Activated T-cell treated with anti-CD3 and anti-CD28 coated beads, Interleukin-2, amount 50 U/mL, for 24 hours (primary cell): ENCODE data around the gene CFAP251.

Experiments used
- DNase-seq: peaks from one replicate; pipeline ENCODE4 v3.0.0-alpha.2; 2020
- H3K27ac Mint-ChIP-seq: 2 replicates; pipeline ENCODE4 v1.8.0; 2020; ENCODE audit warnings: mild to moderate bottlenecking, mixed read lengths
- H3K27me3 Mint-ChIP-seq: 2 replicates; pipeline ENCODE4 v1.8.0; 2020; ENCODE audit warnings: mixed read lengths
- H3K36me3 Mint-ChIP-seq: 2 replicates; pipeline ENCODE4 v1.8.0; 2020; ENCODE audit warnings: low read depth, mixed read lengths
- H3K4me1 Mint-ChIP-seq: 2 replicates; pipeline ENCODE4 v1.8.0; 2020; ENCODE audit warnings: low read depth, mixed read lengths
- H3K4me3 Mint-ChIP-seq: 2 replicates; pipeline ENCODE4 v1.8.0; 2020; ENCODE audit warnings: mild to moderate bottlenecking, moderate library complexity, mixed read lengths
- H3K9me3 Mint-ChIP-seq: 2 replicates; pipeline ENCODE4 v1.8.0; 2020; ENCODE audit warnings: mixed read lengths

Gene CFAP251

GRCh38 chr12:122009741-122010140 lies 91.3 kb downstream of the CFAP251 start:
- Mint-ChIP-seq H3K27me3 (peaks cover 7% of the 10 kb centered on the region), H3K27ac (no peak overlapping the region), H3K9me3 (no peaks in the 10 kb centered on the region), H3K4me1 (peaks cover 19% of the 10 kb centered on the region), H3K4me3 (no peak overlapping the region), H3K36me3 (no peaks in the 10 kb centered on the region)
- DNase-seq, result no peak

GRCh38 chr12:122012184-122012583 lies 93.8 kb downstream of the CFAP251 start:
- no peak for DNase-seq
- H3K4me3 Mint-ChIP-seq, result no peak overlapping the region
- no peaks in the 10 kb centered on the region for H3K9me3 Mint-ChIP-seq
- H3K4me1 Mint-ChIP-seq, result peaks cover 3% of the 10 kb centered on the region
- no peaks in the 10 kb centered on the region for H3K27me3 Mint-ChIP-seq
- no peaks in the 10 kb centered on the region for H3K36me3 Mint-ChIP-seq
- H3K27ac Mint-ChIP-seq, result no peak overlapping the region

DNA sequence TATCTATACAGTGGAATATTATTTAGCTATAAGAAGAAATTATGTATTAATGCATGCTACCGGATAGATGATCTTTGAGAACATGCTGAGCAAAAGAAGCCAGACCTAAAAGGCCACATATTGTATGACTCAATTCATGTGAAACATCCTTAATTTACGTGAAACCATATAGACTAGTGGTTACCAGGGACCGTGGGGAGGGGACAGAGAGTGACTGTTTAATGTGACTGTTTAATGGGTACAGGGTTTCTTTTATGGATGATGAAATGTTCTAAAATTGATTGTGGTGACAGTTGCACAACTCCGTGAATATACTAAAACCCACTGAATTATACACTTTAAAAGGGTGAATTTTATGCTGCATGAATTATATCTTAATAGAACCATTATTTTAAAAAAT lies 94.7 kb downstream of the CFAP251 start:
- no peaks in the 10 kb centered on the region for H3K27me3 Mint-ChIP-seq
- no peak overlapping the region for H3K4me3 Mint-ChIP-seq
- no peaks in the 10 kb centered on the region for H3K36me3 Mint-ChIP-seq
- DNase-seq, result no peak
- H3K4me1 Mint-ChIP-seq, result peaks cover 3% of the 10 kb centered on the region
- no peak overlapping the region for H3K27ac Mint-ChIP-seq
- H3K9me3 Mint-ChIP-seq, result no peaks in the 10 kb centered on the region

DNA sequence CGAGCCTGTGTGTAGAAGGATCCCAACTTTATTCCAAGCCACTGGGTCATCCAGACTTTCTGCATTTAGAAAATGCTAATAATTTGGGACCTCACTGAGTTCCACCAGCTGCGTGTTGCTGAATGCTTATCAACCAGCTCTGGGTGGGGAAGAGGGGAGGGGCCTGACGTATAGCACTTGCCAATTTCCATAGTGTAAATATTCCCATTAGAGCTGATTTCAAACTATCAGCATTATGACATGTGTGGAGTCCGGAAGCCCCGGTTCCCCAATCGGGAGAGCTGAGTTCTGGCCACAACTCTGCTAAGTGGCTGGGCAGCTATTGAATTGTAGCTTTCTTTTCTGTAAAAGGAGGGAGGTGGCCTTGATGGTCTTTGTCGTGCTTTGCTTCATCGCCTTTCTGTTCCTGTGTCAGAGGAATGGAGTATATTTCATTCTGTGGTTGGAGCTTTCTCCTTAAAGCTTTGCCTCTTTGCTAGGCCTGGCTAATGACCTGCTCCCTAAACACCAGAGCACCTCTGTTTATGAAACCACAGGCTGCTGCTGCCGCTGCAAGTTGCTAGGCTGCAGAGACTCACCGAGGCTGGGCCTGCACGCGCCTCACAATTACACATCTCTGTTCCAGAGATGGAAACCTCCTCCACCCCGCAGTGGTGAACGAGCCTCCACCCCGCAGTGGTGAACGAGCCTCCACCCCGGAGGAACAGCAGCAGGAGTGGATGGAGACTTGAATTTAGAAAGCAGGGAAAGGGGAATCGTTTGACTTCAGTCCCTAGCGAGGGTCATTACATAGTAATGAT lies 95.6 kb downstream of the CFAP251 start:
- Mint-ChIP-seq H3K9me3 (no peaks in the 10 kb centered on the region), H3K27ac (no peak overlapping the region)

DNA sequence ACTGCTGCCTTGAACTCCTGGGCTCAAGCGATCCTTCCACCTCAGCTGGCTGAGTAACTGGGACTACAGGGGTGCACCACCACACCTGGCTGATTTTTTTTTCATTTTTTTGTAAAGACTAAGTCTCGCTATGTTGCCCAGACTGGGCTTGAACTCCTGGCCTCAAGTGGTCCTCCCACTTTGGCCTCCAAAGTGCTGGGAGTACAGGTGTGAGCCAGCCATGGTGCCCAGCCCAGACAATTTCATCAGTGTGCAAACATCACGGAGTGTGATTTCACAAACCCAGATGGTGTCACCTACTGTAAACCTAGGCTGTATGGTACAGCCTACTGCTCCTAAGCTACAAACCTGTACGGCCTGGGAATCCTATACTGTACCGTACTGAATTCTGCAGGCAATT lies 96.4 kb downstream of the CFAP251 start:
- H3K27me3 Mint-ChIP-seq, result peaks cover 3% of the 10 kb centered on the region
- H3K9me3 Mint-ChIP-seq, result no peaks in the 10 kb centered on the region
- no peaks in the 10 kb centered on the region for H3K36me3 Mint-ChIP-seq
- H3K27ac Mint-ChIP-seq, result no peak overlapping the region
- peaks cover 3% of the 10 kb centered on the region for H3K4me1 Mint-ChIP-seq
- H3K4me3 Mint-ChIP-seq, result no peak overlapping the region
- no peak for DNase-seq

More for the DNA sequence above, 95.6 kb downstream of the CFAP251 start:
- no peak for DNase-seq
- Mint-ChIP-seq H3K36me3 (no peaks in the 10 kb centered on the region), H3K4me1 (peaks cover 3% of the 10 kb centered on the region), H3K27me3 (no peaks in the 10 kb centered on the region), H3K4me3 (no peak overlapping the region)

DNA sequence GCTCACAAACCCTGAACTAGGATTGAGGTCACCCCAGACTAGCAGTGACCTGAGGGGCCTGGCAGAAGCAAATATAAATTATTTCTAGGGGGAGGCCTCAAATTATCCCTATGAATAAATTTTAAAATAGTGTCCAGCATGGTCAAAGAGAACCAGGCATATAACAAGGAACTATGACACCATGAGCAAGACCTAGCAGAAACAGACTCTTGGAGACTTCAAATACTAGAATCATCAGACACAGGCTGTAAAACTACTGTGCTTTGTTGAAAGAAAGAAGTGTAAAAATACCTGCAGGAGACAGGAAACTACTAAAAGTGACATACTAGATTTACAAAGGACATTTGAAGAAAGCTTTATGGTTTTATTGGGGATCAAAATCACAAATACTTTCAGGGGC lies 100.1 kb downstream of the CFAP251 start:
- H3K36me3 Mint-ChIP-seq, result peaks cover 5% of the 10 kb centered on the region
- no peak overlapping the region for H3K27ac Mint-ChIP-seq
- no peaks in the 10 kb centered on the region for H3K9me3 Mint-ChIP-seq
- DNase-seq, result no peak
- no peak overlapping the region for H3K4me3 Mint-ChIP-seq
- H3K4me1 Mint-ChIP-seq, result peaks cover 13% of the 10 kb centered on the region
- peaks cover 20% of the 10 kb centered on the region for H3K27me3 Mint-ChIP-seq

DNA sequence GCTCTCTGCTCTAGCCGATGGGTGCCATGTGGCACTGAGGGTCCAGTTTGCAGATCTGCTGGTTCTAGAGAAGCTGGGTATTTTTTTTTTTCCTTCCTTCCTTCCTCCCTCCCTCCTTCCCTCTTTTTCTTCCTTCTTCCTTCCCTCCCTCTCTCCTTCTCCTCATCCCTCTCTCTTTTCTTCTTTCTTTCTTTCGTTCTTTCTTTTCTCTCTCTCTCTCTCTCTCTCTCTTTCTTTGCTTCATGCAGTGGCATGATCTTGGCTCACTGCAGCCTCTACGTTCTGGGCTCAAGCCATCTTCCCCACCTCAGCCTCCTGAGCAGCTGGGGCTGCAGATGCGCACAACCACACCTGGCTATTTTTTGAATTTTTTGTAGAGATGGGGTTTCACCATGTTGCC lies 100.5 kb downstream of the CFAP251 start:
- Mint-ChIP-seq H3K36me3 (peaks cover 5% of the 10 kb centered on the region), H3K27ac (no peak overlapping the region), H3K9me3 (no peaks in the 10 kb centered on the region), H3K4me1 (peaks cover 14% of the 10 kb centered on the region), H3K4me3 (no peak overlapping the region), H3K27me3 (peaks cover 21% of the 10 kb centered on the region)
- no peak for DNase-seq

DNA sequence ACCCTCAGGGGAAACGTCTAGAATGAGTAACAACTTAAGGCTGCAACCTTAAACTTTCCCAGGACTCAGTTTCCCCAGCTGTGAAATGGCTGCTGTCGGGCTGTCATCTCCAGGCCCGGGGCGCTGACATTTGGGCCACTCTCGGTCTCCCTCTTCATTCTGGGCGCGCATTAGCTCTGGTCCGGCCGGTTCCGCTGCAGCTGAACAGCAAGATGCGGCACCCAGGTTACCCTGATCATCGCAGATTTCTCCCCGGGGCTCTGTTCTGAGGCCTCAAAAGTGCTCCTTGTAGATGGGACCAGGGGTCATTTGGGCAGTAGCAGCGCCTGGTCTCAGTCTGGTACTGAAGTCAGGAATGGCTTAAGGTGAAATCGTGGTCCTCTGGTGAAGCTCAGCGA lies 102.4 kb downstream of the CFAP251 start:
- no peak for DNase-seq
- Mint-ChIP-seq H3K27ac (no peak overlapping the region), H3K4me3 (peak overlapping the region; percentile 81), H3K36me3 (peaks cover 5% of the 10 kb centered on the region), H3K27me3 (peaks cover 21% of the 10 kb centered on the region), H3K4me1 (peaks cover 14% of the 10 kb centered on the region), H3K9me3 (no peaks in the 10 kb centered on the region)

- Mint-ChIP-seq H3K4me3 (peak overlapping the region; percentile 81), H3K27ac (peak overlapping the region; percentile 78), H3K4me1 (peaks cover 14% of the 10 kb centered on the region), H3K36me3 (peaks cover 5% of the 10 kb centered on the region), H3K27me3 (peaks cover 21% of the 10 kb centered on the region), H3K9me3 (no peaks in the 10 kb centered on the region)
- peak; percentile 59 for DNase-seq
Measured at GRCh38 chr12:122021193-122021821, 102.9 kb downstream of the CFAP251 start.

- H3K9me3 Mint-ChIP-seq, result no peaks in the 10 kb centered on the region
- H3K27ac Mint-ChIP-seq, result peak within 1 kb of the TSS; percentile 78
- peaks cover 5% of the 10 kb centered on the region for H3K36me3 Mint-ChIP-seq
- peaks cover 14% of the 10 kb centered on the region for H3K4me1 Mint-ChIP-seq
- H3K4me3 Mint-ChIP-seq, result peak within 1 kb of the TSS; percentile 81
- peak; percentile 75 for DNase-seq
- peaks cover 21% of the 10 kb centered on the region for H3K27me3 Mint-ChIP-seq
Measured at GRCh38 chr12:122021822-122022392, 103.5 kb downstream of the CFAP251 start, which contains the start of gene BCL7A. TSS of gene BCL7A (plus strand) at chr12:122021884. CDS start at chr12:122022092, 208 bp downstream.

DNA sequence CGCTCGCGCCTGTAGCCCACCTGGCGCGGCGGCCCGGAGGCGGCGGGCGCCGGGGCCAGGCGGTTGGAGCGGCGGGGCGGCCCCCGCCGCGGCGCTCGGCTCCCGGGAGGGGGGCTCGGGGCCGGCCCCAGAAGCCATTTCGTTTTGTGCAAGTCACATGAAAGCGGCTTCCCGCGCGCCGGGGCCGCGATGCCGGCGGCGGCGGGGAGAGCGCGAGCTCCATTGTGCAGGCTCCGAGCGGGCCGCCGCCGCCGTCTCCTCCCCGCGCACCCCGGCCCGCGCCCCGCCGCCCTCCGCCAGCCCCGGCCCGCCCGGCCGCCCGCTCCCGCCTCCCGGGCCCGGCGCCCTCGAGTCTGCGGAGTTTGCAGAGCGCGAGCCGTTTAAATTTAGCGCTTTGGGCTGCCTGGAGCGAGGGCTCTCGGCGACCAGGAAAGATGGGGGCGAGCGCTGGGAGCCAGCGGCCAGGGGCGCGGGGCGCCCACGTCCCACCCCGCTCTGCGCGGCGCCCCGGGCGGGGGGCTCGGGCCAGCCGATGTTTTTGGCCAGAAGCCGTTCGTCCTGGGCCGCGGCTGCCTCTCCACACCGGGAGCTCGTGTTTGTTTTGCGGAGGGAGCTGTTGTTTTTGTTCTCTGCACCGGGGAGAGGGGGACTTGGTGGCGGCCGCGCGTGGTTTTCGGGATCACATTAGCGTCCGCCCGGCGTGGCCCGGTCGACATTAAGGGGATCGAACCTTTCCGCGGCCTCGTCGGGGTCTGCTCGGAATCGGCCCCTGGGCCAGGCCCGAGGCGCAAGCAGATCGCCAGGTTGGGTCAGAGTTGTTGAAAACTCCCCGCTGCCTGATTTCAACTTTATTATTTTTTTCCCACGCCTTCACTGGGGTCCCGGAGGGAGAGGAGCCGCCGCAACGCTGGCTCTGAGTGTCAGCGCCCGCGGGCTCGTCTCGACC lies 104.3 kb downstream of the CFAP251 start:
- no peaks in the 10 kb centered on the region for H3K9me3 Mint-ChIP-seq
- peak; percentile 63 for DNase-seq

GRCh38 chr12:122023339-122024131 lies 105.1 kb downstream of the CFAP251 start:
- Mint-ChIP-seq H3K9me3 (no peaks in the 10 kb centered on the region), H3K36me3 (peaks cover 5% of the 10 kb centered on the region), H3K27me3 (peaks cover 28% of the 10 kb centered on the region), H3K4me3 (peak overlapping the region; percentile 81), H3K4me1 (peaks cover 17% of the 10 kb centered on the region), H3K27ac (peak overlapping the region; percentile 59)
- DNase-seq, result peak; percentile 50

More for the DNA sequence above, 104.3 kb downstream of the CFAP251 start:
- Mint-ChIP-seq H3K4me3 (peak overlapping the region; percentile 81), H3K27me3 (peaks cover 25% of the 10 kb centered on the region), H3K27ac (peak overlapping the region; percentile 59), H3K36me3 (peaks cover 5% of the 10 kb centered on the region), H3K4me1 (peaks cover 14% of the 10 kb centered on the region)

DNA sequence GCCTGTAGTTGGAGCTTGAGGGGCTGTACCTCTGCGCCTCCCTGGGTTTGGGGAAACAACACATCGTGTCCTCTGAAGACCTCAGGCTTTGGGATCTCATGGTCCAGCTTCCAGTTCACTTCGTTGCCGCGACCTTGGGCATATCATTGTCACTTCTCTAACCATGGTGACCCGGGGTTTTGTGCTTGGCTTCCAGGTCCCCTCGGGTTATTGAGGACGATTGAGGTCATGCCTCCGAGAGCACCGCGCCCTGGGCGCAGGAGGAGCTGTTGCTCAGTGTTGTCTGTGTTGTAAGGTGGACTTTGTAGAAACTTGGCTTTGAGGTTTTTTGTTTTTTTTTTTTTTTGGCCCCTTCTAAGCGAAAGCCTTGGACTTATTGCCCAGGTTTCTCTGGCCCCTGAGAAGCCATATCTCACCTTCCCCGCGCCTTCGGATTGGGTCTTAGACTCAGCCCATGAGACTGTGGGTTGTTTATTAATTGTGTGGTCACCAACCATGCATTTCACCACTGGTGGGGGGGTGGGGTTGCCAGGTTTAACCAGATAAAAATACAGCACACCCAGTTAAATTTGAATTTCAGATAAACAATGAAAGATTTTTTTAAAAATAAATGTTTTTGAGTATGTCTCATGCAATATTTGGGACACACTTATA lies 105.9 kb downstream of the CFAP251 start:
- Mint-ChIP-seq H3K4me1 (peaks cover 24% of the 10 kb centered on the region), H3K27ac (no peak overlapping the region), H3K4me3 (no peak overlapping the region), H3K9me3 (no peaks in the 10 kb centered on the region), H3K27me3 (peaks cover 35% of the 10 kb centered on the region), H3K36me3 (peaks cover 5% of the 10 kb centered on the region)
- DNase-seq, result no peak
